G401 (cell line): ENCODE data around the gene RAP1GAP2. TPM values are rescaled to one million over a fixed set of nuclear protein-coding genes. Genes with fewer than 3 reads are reported as not detected.

ENCODE experiments used
- DNase-seq: peaks from one replicate; pipeline ENCODE4 v3.0.0-alpha.2; 2015; ENCODE audit warnings: low spot score
- in situ Hi-C: cut with HindIII; loops from 2 replicates; pipeline ENCODE4 v1.10.0; 2016; ENCODE audit warnings: low sequenced_read_pairs, mixed read lengths
- total RNA-seq: library from RNA; depleted of rRNA; stranded (reverse); fragments of >200 nt; shearing (Covaris generic); gene quantifications from 2 replicates; pipeline ENCODE4 v1.2.3, GENCODE V29; 2014

The RAP1GAP2 gene
- total RNA-seq, 1 experiment from 2014 or later, result 1.9 TPM

- in situ Hi-C loops, result no loop called here
- DNase-seq, result no peak
Measured at GRCh38 chr17:2901582-2901981, 105.3 kb downstream of the RAP1GAP2 start.

- no peak for DNase-seq
- in situ Hi-C loops, result no loop called here
Measured at GRCh38 chr17:2902546-2902945, 106.3 kb downstream of the RAP1GAP2 start.

- in situ Hi-C loops, result no loop called here
- DNase-seq, result peak; percentile 76
Measured at GRCh38 chr17:2903193-2903974, 107.1 kb downstream of the RAP1GAP2 start.

GRCh38 chr17:2904135-2904534 lies 107.9 kb downstream of the RAP1GAP2 start:
- DNase-seq, result peak; percentile 75
- in situ Hi-C loops, result no loop called here

- in situ Hi-C loops, result no loop called here
- no peak for DNase-seq
Measured at GRCh38 chr17:2905269-2905668, 109.0 kb downstream of the RAP1GAP2 start.

- in situ Hi-C loops, result no loop called here
- no peak for DNase-seq
Measured at GRCh38 chr17:2905696-2906501, 109.7 kb downstream of the RAP1GAP2 start.

GRCh38 chr17:2906901-2907300 lies 110.7 kb downstream of the RAP1GAP2 start:
- DNase-seq, result no peak
- in situ Hi-C loops, result no loop called here

- DNase-seq, result no peak
- in situ Hi-C loops, result no loop called here
Measured at GRCh38 chr17:2909175-2909845, 113.1 kb downstream of the RAP1GAP2 start.

GRCh38 chr17:2909846-2910234 lies 113.6 kb downstream of the RAP1GAP2 start:
- DNase-seq, result no peak
- in situ Hi-C loops, result no loop called here

GRCh38 chr17:2911035-2911754 lies 115.0 kb downstream of the RAP1GAP2 start:
- DNase-seq, result peak; percentile 58

GRCh38 chr17:2911755-2912111 lies 115.5 kb downstream of the RAP1GAP2 start:
- in situ Hi-C loops, result no loop called here
- DNase-seq, result no peak

More at GRCh38 chr17:2911035-2911754, 115.0 kb downstream of the RAP1GAP2 start:
- in situ Hi-C loops, result no loop called here

- DNase-seq, result no peak
- in situ Hi-C loops, result no loop called here
Measured at GRCh38 chr17:2912754-2913153, 116.5 kb downstream of the RAP1GAP2 start.

GRCh38 chr17:2916461-2916860 lies 120.2 kb downstream of the RAP1GAP2 start:
- no peak for DNase-seq
- in situ Hi-C loops, result no loop called here

GRCh38 chr17:2921443-2921842 lies 125.2 kb downstream of the RAP1GAP2 start:
- in situ Hi-C loops, result no loop called here

GRCh38 chr17:2924211-2924610 lies 128.0 kb downstream of the RAP1GAP2 start:
- no peak for DNase-seq

More at GRCh38 chr17:2921443-2921842, 125.2 kb downstream of the RAP1GAP2 start:
- DNase-seq, result no peak

GRCh38 chr17:2925011-2925410 lies 128.8 kb downstream of the RAP1GAP2 start:
- DNase-seq, result no peak
- in situ Hi-C loops, result no loop called here

More at GRCh38 chr17:2924211-2924610, 128.0 kb downstream of the RAP1GAP2 start:
- in situ Hi-C loops, result no loop called here

- in situ Hi-C loops, result no loop called here
- peak; percentile 59 for DNase-seq
Measured at GRCh38 chr17:2926019-2926650, 129.9 kb downstream of the RAP1GAP2 start.

GRCh38 chr17:2928294-2928890 lies 132.2 kb downstream of the RAP1GAP2 start:
- DNase-seq, result no peak
- in situ Hi-C loops, result no loop called here
